Mesothelial cell of epicardium (in vitro differentiated cells): ENCODE results near the gene GON4L. TPM values are rescaled to one million over a fixed set of nuclear protein-coding genes. Genes with fewer than 3 reads are reported as not detected.

ENCODE experiments used
- DNase-seq, 2 experiments: peaks; one replicate each; pipeline ENCODE4 v3.0.0; 2021; ENCODE audit warnings: low spot score in 2 of 2; ENCODE audit not compliant: unreplicated experiment in 2 of 2
- H3K27ac Mint-ChIP-seq: 2 replicates; pipeline ENCODE4 v1.8.0; 2021; ENCODE audit warnings: mixed read lengths
- H3K27me3 Mint-ChIP-seq: 2 replicates; pipeline ENCODE4 v1.8.0; 2021; ENCODE audit warnings: low read depth, mixed read lengths
- H3K36me3 Mint-ChIP-seq: 2 replicates; pipeline ENCODE4 v1.8.0; 2021; ENCODE audit warnings: mixed read lengths
- H3K4me1 Mint-ChIP-seq: 2 replicates; pipeline ENCODE4 v1.8.0; 2021; ENCODE audit warnings: mixed read lengths
- H3K4me3 Mint-ChIP-seq: 2 replicates; pipeline ENCODE4 v1.8.0; 2021; ENCODE audit warnings: mild to moderate bottlenecking, moderate library complexity, mixed read lengths
- H3K9me3 Mint-ChIP-seq: 2 replicates; pipeline ENCODE4 v1.8.0; 2021; ENCODE audit warnings: mixed read lengths
- total RNA-seq: library from RNA; stranded (reverse); gene quantifications from 3 replicates; pipeline ENCODE4 v1.2.1, GENCODE V29; 2021
- TF ChIP-seq, protein P1 (sequence below): fragments of 200-600 bp; sonication (generic); IDR thresholded peaks from one replicate; pipeline ENCODE4 v1.5.0; 2021; ENCODE audit warnings: antibody characterized with exemption; ENCODE audit not compliant: unreplicated experiment

The GON4L gene
- total RNA-seq, 1 donor from 2014 or later: 70.1 TPM

DNA sequence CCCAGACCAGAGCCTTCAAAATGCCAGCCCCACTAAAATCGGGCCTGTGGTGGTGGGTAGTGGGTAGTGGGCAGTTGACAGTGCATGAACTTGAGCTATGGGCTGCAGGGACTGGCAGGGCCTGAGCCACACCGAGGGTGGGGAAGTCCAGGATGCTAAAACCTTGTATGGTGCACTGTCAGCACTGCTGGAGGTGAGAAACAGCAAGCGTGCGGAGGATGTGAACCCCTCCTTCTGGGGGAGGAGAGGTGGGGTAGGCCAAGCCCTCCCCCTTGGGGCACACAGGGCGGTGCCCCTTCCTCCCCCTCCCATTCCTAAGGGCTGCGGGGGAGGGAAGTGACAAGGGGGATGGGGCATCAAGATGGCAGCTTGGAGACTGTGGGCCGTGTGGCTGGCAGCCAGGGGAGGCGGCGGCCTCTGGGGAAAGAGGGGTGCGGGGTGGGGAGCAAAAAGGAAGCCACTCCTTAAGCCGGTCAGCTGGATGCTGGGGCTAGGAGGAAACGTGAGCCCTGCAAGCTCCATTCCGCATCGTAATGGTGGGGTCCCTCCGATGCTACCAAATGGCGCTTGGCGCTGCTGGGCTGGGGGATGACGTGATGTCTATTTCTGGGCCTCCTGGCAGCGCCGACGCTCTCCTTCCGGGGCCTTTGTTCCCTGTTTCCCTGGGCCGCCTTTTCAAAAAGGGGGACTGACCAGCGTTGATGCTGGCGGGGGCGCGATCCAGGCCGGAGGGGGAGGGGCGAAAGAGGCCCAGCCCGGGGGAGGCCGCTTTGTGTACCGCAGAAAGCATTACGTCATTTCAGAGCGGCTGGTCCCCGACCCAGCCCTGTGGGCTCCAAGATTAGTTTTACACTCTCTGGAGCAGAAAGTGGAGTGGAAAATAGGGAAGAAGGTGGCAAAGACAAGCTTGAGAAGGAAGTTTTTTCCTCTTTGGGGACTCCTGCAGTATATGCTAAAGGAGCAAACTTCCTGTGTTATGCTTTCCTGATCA lies 3.2 kb upstream of the GON4L start:
- Mint-ChIP-seq H3K4me3 (no peak overlapping the region), H3K27ac (no peak overlapping the region), H3K27me3 (peaks cover 30% of the 10 kb centered on the region), H3K9me3 (no peaks in the 10 kb centered on the region), H3K36me3 (peaks cover 2% of the 10 kb centered on the region), H3K4me1 (peaks cover 14% of the 10 kb centered on the region)
- DNase-seq: no peak
- TF ChIP-seq, protein P1, sequence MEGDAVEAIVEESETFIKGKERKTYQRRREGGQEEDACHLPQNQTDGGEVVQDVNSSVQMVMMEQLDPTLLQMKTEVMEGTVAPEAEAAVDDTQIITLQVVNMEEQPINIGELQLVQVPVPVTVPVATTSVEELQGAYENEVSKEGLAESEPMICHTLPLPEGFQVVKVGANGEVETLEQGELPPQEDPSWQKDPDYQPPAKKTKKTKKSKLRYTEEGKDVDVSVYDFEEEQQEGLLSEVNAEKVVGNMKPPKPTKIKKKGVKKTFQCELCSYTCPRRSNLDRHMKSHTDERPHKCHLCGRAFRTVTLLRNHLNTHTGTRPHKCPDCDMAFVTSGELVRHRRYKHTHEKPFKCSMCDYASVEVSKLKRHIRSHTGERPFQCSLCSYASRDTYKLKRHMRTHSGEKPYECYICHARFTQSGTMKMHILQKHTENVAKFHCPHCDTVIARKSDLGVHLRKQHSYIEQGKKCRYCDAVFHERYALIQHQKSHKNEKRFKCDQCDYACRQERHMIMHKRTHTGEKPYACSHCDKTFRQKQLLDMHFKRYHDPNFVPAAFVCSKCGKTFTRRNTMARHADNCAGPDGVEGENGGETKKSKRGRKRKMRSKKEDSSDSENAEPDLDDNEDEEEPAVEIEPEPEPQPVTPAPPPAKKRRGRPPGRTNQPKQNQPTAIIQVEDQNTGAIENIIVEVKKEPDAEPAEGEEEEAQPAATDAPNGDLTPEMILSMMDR: no peak

DNA sequence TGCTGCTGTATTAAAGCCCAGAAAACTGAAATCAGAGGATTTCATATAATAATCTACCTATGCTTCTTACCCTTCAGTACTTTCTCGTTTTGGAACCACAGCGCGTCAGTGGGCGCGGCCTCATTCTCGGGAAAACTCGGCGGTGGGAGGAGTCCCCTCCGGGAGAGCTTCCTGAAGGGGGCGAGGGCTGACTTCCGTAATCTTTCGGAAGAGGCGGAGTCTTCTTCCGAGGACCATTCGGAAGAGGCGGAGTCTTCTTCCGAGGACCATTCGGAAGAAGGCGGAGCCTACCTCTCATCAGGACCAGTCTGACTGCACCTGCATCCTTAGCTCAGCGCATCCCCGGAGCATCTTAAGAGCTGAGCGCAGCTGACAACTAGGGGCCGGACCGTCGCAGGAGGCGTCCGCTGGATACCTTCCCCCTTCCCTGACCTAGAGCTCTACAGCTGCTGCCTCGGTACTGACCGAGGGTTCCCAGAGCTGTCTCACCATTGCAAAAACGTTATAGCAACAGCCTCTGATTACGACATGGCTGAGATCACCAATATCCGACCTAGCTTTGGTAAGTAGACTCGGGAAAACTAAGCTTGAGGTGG lies 2.3 kb upstream of the GON4L start, which contains the start of gene SYT11:
TSS of gene SYT11 (plus strand) at position 334 of the 596 bp plus-strand sequence. CDS start at position 529, 195 bp downstream.
- DNase-seq: peak; percentile 90 to 91
- Mint-ChIP-seq H3K27me3 (peaks cover 30% of the 10 kb centered on the region), H3K27ac (peak within 1 kb of the TSS; percentile 87), H3K4me1 (peaks cover 14% of the 10 kb centered on the region), H3K9me3 (no peaks in the 10 kb centered on the region), H3K36me3 (peaks cover 6% of the 10 kb centered on the region), H3K4me3 (peak within 1 kb of the TSS; percentile 75)
- TF ChIP-seq, protein P1: no peak

GRCh38 chr1:155858800-155859233 lies 1.8 kb upstream of the GON4L start:
- Mint-ChIP-seq H3K4me1 (peaks cover 14% of the 10 kb centered on the region), H3K27me3 (peaks cover 27% of the 10 kb centered on the region), H3K4me3 (peak overlapping the region; percentile 75), H3K36me3 (peaks cover 6% of the 10 kb centered on the region), H3K27ac (peak overlapping the region; percentile 87), H3K9me3 (no peaks in the 10 kb centered on the region)
- TF ChIP-seq, protein P1: no peak
- no peak for DNase-seq

DNA sequence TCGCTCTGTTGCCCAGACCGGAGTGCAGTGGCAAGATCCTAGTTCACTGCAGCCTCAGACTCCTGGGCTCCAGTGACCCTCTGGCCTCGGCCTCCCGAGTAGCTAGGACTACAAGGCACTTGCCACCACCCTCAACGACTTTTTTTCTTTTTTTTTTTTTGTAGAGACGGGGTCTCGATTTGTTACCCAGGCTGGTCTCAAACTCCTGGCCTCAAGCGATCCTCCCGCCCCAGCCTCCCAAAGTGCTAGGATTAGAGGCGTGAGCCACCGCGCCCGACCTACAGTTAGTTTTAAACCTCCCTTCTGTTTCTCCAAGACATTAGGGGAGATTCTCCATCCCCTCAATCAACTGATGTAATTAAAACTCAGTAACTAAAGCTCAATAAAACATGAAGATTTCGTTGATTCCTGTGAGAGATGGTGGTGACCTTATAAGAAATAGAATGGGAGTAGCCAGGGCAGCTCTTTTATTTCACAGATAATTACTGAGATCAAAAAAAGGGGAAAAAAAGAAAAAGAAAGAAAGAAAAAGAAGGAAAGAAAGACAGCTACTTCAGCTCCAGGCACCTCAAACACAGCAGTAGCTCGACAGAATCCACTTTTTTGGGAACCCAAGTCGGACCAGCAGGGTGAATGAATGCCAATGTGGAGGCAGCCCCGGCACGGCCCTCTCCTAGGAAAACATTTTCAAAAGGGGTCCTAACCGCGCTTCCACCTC lies 598 bp downstream of the GON4L start:
- peaks cover 19% of the 10 kb centered on the region for H3K36me3 Mint-ChIP-seq
- TF ChIP-seq, protein P1: no peak
- peak overlapping the region; percentile 91 for H3K4me3 Mint-ChIP-seq
- peak overlapping the region; percentile 98 for H3K27ac Mint-ChIP-seq
- H3K27me3 Mint-ChIP-seq: peaks cover 13% of the 10 kb centered on the region
- H3K9me3 Mint-ChIP-seq: no peaks in the 10 kb centered on the region
- no peak for DNase-seq
- peaks cover 14% of the 10 kb centered on the region for H3K4me1 Mint-ChIP-seq

GRCh38 chr1:155850345-155850744 lies 6.7 kb downstream of the GON4L start:
- Mint-ChIP-seq H3K27me3 (no peaks in the 10 kb centered on the region), H3K4me3 (no peak overlapping the region), H3K36me3 (peaks cover 41% of the 10 kb centered on the region), H3K4me1 (peaks cover 4% of the 10 kb centered on the region), H3K9me3 (no peaks in the 10 kb centered on the region), H3K27ac (no peak overlapping the region)
- TF ChIP-seq, protein P1: no peak
- no peak for DNase-seq
